EL (cell line): ENCODE results near the gene RCAN2.

Experiments used
- DNase-seq: peaks from one replicate; pipeline ENCODE4 v3.0.0-alpha.2; 2016

Gene RCAN2

DNA sequence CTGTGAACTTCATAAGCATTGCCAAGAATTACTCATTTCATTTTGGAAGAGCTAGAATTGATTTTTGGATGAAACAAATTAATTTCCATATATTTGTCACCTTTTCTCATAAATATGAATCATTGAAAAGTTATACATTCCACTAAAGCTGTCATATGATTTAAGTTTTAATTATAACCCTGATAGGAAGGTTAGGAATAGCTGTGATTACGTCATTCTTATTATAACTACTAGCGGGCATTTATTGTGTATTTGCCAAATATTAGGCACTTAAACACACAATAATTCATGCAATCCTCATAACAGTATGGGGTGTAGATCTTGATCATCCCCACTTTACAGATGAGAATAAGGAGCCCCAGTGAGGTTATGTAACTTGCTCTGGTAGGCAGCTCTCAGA lies 243.1 kb downstream of the RCAN2 start:
- no peak for DNase-seq

DNA sequence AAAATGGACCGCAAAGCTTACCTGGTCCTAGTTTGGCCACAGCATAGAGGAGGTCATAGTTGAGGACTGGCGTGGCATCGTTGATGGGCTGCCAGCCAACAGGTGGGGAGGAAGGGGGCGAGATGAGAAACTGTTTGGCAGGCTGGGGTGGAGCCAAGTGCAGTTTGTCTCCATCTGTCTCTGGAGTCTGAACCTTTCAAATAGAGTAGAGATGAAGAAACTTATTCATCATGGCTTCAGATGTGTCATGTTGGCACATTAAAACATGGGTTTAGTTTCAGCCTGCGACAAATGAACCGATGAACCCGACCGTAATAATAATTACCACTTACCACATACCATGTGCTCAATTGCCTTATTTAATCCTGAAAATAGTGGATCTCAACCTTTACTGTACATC lies 244.5 kb downstream of the RCAN2 start:
- no peak for DNase-seq

DNA sequence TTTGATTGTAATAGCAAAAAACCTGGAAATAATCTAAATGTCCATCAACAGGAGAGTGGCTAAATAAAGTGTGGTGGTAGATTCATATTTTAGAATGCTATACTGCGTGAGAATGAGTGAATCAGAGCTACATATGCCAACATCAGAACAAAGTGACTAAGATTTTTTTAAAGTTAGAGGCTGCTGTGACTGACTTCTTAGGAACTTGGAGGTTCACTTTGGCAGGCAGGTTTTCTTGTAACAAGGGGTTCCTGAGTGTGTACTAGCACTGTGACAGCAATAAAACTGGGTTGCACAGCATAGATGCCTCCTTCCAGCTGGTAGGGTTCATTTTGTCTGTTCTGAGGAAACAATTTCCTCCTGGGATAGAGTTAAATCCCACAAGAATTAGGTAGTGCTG lies 245.2 kb downstream of the RCAN2 start:
- DNase-seq, result no peak

DNA sequence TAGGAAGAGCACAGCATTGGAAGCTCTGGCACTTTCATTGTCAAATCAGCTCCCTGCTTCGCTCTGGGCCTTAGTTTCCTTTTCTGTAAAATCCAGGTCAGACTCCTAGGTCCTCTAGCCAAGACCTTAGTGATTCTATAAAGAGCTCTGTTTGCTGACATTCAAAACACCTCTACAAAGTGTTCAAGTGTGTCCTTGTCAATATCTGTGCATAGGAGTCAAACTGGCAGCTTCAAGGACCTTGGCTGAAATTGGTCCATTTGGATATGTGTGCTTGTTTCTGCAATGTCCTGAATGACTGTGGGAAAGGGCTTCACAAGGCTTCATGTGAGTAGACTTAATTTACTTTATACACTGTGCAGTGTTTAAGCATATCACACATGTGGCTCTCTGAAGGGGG lies 246.6 kb downstream of the RCAN2 start:
- DNase-seq, result no peak

DNA sequence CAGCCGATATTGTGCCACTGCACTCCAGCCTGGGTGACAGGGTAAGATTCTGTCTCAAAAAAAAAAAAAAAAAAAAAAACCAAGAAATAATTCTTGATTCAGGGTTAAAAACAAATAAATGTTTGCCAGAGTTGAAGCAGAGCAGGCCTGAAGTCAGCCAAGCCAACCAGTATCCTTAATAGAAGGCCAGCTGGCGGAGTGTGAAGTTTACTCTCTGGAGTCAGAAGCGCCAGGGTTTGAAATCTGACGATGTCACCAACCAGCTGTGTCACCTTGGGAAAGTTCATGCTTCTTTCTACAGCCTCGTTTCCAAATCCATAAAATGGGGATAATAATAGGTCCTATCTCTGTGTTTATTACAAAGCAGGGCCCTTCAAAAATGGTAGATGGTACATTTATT lies 247.5 kb downstream of the RCAN2 start:
- no peak for DNase-seq

DNA sequence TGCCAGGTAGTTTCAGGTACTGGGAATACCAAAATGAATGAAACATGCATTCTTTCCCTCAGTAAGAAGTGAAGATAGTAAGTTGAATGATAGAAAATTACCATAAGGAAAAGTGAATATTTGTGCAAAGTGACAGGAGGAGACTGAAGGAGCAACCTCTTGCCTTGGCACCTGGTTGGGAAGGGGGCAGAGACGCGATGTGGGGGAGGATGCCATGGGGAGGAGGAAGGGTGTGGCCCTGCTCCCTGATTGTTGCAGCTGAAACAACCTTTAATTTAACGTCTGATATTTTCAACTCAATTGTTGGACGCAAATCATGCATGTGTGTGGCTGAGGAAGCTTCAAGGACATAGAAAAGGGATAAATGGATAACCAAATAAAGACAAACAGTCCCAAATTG lies 248.3 kb downstream of the RCAN2 start:
- no peak for DNase-seq

DNA sequence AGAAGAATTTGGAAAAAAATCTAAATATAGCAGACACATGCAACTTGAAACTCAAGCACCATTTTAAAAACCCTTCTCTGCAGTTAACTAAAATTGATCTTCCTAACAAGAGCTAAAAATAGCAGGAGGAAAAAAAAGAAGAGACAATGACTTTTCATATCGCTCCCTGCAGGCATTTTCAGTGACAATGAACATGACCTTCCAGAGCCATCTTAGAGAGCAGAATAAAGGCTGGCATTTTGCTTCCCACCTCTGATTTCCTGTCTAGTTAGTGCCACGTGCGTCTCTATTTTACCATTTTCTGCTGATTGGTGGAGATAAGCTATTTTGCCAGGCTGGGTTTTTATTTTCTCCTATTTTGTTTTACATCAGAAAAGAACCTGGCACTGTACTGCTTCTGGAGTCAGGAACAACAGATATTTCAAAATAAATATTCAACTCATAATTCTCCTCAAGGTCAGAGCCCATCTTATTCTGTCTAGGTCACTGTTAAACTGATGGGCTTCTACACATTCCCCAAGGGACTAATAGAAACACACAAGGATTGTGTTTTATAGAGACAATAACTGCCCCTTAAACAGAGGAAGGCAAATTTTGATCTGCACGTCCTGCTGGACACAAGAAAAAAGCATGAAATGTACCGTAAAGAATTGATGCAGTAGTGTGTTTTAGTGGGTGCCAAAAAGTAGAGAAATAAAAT lies 250.2 kb downstream of the RCAN2 start:
- DNase-seq, result no peak

DNA sequence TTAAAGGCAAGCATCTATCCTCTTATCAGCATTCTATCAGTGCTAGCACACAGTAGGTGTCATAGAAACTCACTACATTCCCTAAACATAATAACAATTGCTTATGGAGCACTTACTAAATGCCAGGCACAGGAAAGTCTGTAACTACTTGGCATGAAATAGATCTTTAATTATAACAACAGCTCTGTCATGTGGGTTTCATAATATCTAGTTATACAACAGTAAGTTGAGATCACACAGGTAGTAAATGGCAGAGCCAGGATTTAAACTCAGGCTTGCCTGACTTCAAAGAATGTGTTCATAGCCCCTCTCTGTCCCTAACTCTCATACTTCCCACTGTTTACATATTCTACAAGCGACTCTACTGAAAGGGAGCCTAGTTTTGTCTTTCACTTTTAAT lies 254.5 kb downstream of the RCAN2 start:
- DNase-seq, result no peak

DNA sequence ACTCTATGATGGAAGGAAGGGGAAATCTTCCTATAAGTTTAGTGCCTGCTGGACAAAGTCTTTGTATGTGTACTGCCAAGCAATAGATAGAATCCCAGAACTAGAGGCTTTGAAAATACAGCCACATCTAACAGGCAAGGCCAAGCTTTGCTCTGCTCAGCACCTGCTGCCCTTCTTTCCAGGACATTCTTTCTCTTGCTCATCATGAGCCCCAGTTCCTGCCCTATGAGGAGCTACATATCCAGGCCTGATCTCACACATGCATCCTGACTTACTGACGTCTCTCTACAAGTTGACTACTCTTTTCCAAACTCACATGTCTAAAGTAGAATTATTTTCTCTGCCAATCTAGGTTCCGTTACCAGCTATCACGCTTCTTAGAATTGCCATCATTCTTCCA lies 256.0 kb downstream of the RCAN2 start:
- DNase-seq, result no peak

DNA sequence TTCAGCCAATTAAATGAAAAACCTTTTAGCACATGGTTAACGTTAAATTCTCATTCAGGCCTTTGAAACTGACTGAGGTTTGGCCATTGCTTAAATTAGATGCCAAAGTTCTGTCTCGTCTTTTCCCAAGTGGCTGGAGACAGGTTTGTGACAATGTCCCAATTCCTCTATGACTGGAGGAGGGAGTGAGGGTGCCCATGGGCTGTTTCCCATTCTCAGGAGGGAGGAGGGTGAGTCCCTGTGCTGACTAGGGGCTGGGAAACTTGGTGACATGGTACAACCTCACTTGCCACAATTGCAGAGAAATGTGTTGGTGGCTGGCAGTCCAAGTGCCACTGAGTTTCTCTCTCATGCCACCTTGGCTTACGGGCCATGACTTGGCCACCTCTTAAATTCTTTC lies 256.5 kb downstream of the RCAN2 start:
- DNase-seq, result no peak

DNA sequence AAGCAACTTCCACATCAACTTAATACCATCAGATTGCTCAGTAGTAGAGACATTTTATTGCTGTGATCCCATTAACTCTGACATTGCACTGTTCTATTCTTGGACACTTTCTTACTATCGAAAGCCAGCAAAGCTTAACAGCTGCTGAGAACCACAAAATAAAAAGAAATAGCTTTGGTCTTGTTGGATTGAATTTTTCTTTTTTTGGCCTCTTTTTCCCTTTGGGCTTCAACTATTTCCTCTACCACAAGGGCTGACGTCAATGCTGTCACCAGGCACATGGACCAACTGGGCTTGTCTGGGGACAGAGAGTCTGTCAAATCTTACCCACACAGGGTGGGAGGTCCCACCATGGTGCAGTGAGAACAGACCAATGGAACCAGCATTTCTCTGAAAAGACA lies 257.1 kb downstream of the RCAN2 start:
- no peak for DNase-seq

DNA sequence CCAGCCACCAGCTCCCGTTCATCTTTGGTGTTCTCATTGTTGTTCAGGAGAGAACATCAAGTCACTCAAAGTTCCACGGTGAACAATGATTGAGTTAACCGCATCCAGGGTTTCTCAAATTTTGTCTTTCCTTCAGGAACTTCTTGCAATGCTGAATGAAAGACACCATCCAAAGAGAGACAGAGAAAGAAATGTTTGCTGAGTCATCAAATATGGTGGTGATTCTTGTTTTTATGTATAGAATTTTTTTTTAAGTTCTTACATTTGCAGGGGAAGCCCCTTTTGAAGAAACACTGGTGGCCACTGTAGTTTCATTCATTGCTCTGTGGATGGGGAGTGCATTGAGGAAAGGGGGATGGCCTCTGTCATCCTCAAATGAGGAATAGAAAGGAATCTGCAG lies 258.1 kb downstream of the RCAN2 start:
- no peak for DNase-seq

DNA sequence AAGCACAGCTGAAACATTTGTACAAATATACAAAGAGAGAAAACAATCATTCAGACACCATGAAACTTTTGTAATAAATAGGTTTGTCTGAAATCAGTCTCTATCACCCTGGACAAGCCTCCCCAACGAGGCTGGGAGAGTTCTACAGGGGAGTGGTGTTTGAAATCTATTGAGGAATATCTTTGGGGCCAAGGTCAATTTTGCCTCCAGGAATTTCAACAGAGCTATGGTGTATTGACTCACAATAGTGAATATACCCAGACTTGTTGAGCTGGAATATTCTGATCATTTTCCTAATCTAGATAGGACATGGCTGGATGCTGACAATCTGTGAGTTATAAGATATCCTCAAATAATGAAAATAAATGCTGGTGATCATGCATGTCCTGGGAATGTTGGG lies 269.0 kb downstream of the RCAN2 start:
- DNase-seq, result no peak

DNA sequence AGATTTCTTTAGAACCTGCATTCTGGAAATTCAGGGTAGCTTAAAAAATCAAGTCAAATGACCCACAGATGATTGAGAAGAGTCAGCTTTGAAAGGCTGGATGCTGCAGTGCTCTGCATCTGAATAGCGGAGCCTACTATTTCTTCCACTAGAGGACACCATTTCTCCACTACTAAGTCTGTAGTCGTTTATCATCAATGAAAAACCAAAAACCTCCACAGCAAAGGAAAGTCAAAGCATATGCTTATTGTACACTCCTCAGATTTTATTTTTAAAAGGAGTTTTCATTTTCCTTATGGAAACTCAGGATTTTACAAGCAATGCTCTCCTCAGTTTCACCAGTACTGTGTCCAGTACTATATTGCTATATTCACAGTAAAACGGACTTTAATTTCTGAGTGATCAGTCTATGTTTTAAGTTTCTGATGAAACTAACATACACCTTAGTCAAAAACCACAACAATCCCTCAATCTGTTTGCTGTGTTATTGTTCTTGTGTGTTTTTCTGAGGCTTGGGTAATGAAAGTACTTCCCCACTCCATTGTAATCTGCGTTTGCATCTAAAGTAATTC lies 269.9 kb downstream of the RCAN2 start:
- peak; percentile 28 for DNase-seq

DNA sequence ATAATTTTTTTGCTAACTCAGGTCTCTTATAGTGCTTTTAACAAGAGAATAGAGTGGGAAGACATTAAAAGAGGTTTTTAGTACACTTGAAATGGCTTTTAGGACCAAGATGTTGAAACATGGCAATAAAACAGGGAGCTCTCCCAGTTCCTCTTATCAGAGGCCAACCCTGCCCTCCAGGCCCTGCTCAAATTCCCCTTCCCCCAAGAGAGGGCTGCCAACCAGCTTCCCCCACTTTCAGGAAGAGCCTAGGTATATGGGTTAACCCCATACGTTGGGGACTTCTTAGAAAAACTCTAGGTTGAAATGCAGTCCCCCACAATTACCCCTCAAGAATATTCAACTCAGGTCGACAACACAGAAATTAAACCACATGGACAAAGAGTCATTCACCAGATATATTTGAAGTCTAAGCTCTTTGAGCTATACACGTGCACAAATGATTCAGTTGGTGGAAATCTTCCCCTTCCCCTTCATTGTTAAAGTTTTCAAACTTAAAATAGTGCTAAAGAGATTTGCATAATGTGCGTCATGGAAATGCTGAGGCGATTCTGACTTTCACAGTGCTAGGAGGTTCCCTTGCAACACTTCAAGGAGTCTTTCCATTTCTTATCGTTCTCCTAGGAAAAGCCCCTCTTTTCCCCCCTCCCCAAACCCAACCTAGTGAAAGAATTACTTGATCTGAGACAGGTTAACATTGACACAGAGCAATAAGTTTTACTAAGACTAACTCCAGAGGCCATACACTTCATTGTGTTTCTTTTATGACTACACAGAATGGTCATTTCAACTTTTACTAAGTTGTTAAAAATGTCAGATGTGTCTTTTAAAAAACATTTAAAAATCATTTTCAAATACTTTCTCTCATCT lies 270.7 kb downstream of the RCAN2 start:
- DNase-seq, result no peak

DNA sequence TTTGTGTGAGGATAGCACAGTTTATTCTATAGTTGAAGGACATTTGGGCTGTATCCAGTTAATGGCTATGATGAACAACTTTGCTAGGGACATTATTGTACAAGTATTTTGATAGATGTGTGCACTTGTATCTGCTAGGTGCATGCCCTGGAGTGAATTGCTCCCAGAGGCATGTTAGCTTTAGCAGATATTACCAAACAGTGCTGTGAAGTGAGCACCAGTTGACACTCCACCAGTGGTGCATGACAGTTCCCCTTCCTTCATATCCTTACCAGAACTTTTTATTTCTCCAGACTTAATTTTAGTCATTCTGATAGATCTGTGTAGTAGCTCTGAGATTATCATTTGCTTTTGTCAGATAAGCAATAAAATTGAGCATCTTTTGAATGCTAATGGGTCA lies 271.6 kb downstream of the RCAN2 start:
- DNase-seq, result no peak

DNA sequence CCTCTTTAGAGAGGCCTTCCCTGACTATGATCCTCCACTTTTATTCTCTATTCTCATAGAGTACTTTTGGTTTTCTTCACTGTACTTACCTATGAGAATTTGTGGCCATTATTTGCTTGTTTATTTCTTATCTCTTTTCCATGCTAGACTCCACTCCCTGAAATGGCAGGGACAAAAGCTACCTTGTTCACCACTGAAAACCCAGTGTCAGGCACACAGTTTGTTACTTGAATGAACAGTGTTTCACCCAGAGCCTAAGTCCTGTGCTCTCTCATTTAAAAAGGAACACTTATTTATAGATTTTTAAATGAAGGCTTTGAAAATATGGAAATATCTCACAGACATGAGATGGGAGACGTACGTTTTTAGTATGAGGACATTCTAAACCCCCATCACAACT lies 272.8 kb downstream of the RCAN2 start:
- DNase-seq, result no peak

DNA sequence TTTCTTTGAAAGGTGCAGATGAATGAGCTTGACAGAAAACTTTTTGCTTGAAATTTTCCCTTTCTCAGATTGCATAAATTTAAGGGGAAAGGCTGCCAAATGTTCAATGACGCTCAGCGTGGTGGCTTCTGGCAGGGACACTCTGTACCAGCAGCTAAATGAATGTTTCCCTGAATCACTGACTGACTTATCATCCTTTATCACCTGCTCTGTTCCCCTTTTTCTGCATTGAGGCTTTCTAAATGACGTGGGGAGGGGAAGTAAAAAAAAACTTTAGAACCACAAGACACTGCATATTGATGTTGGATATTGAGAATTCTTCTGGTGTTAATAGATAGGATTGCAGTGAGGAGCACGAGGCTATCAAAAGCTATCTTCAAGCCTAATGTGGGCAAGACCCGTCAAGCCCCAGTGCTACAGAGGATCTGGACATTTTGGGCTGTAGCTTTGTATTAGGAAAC lies 273.5 kb downstream of the RCAN2 start:
- no peak for DNase-seq

DNA sequence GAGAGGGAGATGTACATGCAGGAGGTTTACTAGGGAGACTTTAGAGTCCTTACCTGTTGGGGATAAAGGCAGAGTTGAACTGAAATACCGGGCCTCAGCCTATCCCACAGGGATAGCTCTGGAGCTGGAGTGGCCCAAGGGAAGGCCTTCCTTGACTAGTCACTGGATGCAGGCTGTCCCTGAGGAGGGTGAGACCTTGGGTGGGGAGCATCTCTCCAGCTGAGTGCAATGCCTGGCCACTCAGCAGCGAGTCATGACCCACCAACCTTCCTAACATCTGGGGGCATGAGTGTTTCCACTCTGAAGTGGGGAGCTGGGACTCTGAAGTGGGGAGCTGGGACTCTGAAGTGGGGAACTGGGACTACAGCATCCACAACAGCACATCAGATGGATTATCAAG lies 274.4 kb downstream of the RCAN2 start:
- DNase-seq, result no peak

DNA sequence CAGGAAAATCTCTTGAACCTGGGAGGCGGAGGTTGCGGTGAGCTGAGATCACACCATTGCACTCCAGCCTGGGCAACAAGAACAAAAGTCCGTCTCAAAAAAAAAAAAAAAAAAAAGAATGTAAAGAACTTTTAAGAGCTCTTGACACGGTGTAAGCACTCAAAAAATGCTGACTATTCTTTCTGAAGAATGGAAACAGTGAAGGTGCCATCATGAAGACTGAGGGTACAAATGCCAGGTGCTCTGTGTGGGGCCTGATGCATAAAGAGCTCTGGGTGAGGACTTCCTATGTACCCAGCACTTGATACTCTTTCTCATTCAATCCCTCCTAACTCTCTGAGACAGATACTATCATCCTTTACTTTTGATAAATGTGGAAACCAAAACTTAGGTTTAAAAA lies 275.5 kb downstream of the RCAN2 start:
- DNase-seq, result no peak

DNA sequence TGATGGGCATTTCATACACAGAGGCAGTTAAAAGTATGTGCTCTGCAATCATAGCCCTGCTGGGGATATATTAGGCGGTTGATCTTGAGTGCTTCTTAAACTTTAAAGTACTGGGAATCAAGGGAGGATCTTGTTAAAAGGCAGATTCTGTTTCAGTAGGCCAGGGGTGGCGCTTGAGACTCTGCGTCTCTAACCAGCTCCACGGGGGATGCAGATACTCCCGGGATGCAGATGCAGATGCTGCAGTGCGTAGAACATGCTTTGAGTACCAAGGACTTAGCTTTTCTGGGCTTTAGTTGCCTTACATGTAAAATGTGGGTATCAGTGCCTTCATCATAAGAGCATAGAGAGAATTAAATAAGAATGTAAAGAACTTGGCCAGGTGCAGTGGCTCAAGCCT lies 276.0 kb downstream of the RCAN2 start:
- DNase-seq, result no peak

DNA sequence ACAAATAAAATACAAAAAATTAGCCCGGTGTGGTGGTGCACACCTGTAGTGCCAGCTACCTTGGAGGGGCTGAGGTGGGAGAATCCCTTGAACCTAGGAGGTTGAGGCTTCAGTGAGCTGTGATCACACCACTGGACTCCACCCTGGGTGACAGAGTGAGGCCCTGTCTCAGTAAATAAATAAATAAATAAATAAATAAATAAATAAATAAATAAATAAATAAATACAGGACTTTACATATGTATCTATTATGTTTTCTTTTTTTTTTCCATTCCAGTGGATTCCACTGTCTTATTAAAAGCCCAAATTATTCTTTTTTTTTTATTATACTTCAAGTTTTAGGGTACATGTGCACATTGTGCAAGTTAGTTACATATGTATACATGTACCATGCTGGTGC lies 279.3 kb downstream of the RCAN2 start:
- no peak for DNase-seq

DNA sequence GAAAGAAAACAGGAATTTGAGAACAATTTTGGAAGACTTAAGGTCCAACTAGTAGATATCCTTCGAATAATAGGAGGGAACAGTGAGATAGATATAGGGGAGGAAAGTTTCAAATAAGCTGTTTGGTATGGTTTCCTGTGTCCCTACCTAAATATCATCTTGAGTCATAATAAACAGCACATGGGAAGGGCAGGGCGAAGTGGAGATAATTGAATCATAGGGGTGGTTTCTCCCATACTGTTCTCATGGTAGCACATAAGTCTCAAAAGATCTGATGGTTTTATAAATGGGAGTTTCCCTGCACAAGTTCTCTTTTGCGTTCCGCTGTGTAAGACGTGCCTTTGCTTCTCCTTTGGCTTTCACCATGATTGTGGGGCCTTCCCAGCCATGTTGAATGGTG lies 281.0 kb downstream of the RCAN2 start:
- DNase-seq, result no peak

DNA sequence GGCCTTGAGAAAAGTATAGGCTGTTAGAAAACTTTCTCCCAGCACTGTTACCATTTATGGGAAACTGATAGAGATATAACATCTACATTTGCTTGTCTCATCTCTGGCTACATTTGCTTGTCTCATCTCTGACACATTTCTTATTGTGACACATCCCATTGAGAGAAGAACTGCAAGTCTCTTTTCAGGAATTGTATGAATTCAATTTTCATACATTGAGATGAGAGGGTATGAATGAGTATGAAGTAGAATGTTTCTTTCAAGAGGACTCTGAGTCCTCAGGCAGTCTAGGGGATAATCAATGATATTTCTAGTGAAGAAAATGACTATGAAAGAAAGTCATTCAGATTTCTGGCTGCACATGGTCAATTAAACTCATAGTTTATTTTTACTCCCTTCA lies 282.9 kb downstream of the RCAN2 start:
- no peak for DNase-seq
